GM18507 (cell line): ENCODE results near the gene C19orf73.
"Not testable (repeated sequence)": the region's sequence is repeated elsewhere in the genome, so short reads cannot be mapped to it uniquely, and the experiment has no call there.

Experiments used
- DNase-seq: peaks from one replicate; pipeline ENCODE4 v3.0.0; 2011; ENCODE audit warnings: low read depth; ENCODE audit not compliant: insufficient read length; ENCODE audit errors: extremely low spot score
- FAIRE-seq: peaks from 2 replicates; lab custom pipeline; 2011; peaks lifted over from hg19 to GRCh38; lab: Jason Lieb, UNC

The C19orf73 gene

GRCh38 chr19:49106648-49107135, 12.3 kb downstream of the C19orf73 start:
- DNase-seq, result no peak

GRCh38 chr19:49104229-49104864, 14.6 kb downstream of the C19orf73 start:
- DNase-seq (no peak), FAIRE-seq (no peak)

More at GRCh38 chr19:49106648-49107135, 12.3 kb downstream of the C19orf73 start:
- FAIRE-seq, result peak; percentile 67

DNA sequence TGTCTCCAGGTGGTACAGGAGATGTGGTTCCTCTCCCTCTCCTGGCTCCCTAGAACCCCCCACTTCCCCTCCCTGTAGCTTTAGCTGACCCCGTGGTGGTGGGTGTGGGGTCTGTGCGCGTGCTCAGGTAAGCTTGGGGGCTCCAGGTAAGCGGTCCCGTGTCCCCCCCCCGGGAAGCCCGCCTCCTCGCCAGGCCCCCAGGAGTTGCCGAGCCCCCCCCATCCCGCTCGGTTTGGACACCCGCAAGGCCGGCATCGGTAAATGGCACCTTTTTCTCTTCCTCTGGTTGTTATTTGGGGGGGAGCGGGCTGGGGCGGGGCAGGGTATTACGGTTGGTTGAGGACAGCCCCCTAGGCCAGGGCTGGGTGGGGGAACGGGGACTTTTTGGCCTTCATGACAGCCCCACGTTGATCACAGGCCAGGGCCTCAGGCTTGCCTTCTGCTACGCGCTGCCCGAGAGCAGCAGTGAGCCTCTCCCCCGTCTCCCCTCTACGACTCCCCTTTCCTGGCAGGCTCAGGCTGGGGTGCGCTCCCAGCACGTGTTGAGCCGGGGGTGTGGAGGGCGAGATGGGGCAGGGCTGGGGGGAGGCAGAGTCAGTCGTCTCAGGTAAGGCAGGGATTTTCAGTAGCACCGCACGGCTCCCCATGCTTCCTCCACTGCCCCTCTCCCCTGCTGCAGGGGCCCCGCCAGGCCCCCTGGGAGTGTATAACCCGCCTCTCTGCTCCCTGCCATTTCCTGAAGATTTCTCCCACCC, 15.4 kb downstream of the C19orf73 start:
- DNase-seq, result no peak
- FAIRE-seq, result no peak

DNA sequence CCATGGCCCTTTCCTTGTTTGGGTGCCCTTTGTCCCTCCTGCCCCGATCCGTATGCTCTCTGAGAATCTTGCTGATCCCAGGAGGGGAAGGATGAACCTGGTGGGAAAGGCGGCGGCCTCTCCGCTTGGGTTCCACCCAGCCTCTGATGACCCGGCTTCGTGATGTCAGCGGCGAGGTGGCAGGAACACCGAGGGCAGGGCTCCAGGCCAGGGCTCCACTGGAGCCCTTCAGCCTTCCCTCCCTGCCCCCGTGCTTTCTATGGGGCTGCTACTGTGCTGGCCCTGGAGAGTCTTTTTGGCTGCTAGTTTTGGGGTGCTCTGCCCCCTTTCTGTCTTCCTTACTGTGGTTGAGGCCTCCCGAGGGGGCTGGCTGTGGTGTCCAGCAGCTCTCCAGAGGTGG, 16.6 kb downstream of the C19orf73 start:
- no peak for DNase-seq
- no peak for FAIRE-seq

DNA sequence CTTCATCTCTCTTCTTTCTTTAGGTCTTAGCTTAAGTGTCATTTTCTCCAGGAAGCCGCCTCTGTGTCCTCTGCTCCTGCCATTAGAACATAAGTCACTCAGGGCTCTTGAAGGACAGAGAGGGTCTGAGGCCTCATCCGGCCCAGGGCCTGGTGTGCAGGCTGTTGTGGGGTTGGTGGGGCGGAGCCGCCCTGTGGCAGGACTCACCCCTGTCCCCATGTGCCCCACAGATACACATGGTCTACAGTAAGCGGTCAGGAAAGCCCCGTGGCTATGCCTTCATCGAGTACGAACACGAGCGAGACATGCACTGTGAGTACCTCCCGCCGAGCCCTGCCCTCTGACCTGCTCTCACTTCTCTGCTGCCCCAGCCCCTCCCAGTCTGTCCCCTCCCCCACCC, 17.8 kb downstream of the C19orf73 start:
- no peak for DNase-seq
- no peak for FAIRE-seq

GRCh38 chr19:49098795-49099194, 20.1 kb downstream of the C19orf73 start:
- no peak for FAIRE-seq
- DNase-seq, result no peak

GRCh38 chr19:49097453-49098288, 21.3 kb downstream of the C19orf73 start:
- peak; percentile 59 for DNase-seq
- FAIRE-seq, result peak; percentile 83

DNA sequence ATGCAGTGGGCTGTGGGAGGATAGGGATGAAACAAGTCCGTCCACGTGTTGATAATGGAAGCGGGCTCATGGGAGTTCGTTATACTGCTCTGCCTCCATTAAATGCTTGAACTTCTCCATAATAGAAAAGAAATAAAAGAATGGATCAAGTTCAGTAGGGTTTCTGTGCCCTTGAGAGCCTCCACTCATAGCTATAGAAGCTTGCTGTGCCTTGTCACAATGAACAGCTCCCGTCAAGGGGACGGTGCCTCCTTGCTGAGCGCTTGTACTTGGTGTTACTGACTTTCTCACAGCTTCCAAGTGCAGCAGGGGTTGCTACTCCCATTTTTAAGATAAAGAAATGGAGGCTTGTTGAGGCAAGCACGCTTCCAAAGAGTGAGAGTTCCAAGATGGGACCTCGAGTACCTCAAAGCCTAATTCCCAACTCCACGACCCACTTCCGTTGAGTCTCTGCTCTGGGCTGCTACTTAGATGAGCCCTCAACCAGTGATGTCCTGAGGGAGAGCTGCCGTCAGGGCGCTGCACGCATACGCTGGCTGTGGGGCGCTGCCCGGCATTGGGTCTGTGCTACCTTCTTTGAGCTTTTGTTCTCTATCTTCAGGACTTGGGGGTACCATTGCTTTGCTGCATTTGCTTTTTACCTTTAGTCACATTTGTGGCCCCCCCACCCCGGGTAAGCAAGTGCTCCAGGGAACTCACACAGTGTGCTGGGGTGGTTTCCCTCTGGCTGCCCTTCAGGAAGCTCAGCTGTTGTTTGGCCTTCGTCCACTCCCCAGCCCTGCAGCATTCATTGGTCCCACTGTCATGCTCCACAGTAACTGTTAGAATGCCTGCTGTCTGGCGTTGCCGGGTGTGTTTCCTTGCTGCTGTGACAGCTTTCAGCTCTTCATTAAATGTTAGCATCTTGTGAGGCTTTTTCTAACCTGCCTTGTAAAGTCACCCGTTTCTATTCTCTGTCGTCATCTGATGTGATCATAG, 24.1 kb downstream of the C19orf73 start:
- FAIRE-seq, result no peak

GRCh38 chr19:49092686-49093085, 26.3 kb downstream of the C19orf73 start:
- DNase-seq (no peak), FAIRE-seq (no peak)

More for the DNA sequence above, 24.1 kb downstream of the C19orf73 start:
- no peak for DNase-seq

GRCh38 chr19:49091391-49092038, 27.4 kb downstream of the C19orf73 start:
- DNase-seq (no peak), FAIRE-seq (no peak)

DNA sequence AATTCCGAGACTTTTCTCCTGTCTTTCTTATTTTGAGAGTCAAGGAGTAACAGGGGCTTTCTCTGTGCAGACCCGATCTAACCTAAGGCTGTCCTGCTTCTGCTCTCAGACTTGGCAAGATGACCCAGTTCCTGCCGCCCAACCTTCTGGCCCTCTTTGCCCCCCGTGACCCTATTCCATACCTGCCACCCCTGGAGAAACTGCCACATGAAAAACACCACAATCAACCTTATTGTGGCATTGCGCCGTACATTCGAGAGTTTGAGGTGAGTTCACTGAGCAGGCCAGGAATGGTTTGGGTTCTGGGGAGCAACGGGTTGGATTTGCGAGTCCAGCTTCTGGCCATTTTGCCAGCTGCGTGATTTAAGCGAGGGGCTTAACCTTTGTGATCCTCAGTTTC, 32.6 kb downstream of the C19orf73 start:
- FAIRE-seq, result no peak
- no peak for DNase-seq

- no peak for FAIRE-seq
- no peak for DNase-seq
Observed at GRCh38 chr19:49085868-49086232, 33.1 kb downstream of the C19orf73 start.

DNA sequence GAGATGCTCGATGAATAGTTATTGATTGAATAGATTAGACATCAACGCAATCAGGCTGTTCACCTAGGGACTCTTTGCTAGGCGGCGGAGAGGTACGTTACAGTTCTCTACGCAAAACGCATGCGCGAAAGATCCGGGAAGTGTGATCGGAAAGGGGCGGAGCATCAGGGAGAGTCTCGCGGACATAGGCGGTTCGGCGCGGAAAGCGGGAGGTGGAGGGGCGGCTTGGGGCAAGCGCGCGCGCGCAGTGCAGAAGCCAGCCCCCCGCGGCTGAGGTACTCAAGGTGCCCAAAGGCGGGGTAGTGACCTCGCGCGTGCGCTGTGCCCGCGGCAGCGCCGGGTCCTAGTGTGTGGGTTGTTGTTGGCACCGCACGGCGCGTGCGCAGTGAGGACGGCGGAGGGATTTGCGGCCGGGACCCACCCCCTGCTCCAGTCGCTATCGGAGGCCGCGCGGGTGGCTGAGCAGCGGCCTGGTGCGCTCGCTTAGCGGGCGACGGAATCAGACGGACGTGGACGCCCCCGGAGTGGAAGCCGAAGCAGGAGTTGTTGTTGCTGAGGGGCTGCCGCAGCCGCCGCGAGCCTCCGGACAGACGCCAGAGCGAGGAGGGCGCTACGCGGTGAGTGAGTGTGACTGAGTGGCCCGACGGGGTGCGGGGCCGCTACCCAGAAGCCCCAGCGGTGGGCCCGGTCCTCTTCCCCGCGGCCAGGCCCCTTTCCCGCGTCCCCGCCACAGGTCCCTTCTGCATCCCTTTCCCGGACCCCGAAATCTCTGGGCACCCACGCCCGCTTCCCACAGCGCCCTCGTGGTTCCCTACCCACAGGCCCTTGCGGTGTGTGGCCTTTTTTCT, 33.7 kb downstream of the C19orf73 start, which contains the start of gene SNRNP70:
TSS of gene SNRNP70 (plus strand) at position 432 of the 848 bp plus-strand sequence. CDS start 964 bp downstream, outside the sequence.
- DNase-seq, result peak; percentile 99
- FAIRE-seq, result peak; percentile 97

- DNase-seq, result no peak
- FAIRE-seq, result no peak
Observed at GRCh38 chr19:49084206-49085019, 34.5 kb downstream of the C19orf73 start.

DNA sequence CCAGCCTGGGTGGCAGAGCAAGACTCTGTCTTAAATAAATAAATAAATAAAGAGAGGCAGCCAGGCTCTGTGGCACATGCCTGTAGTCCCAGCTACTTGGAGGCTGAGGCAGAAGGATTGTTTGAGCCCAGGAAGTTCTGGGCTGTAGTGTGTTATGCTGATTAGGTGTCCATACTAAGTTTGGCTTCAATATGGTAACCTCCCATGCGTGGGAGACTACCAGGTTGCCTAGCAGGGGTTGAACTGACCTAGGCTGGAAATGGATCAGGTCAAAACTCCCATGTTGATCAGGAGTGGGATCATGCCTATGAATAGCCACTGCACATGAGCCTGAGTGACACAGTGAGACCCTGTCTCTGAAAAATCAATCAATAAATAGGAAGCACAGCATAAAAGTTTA, 37.7 kb downstream of the C19orf73 start:
- DNase-seq (no peak), FAIRE-seq (no peak)

GRCh38 chr19:49080392-49080791, 38.6 kb downstream of the C19orf73 start:
- no peak for FAIRE-seq

GRCh38 chr19:49074869-49075268, 44.1 kb downstream of the C19orf73 start:
- not testable (repeated sequence) for DNase-seq, FAIRE-seq

More at GRCh38 chr19:49080392-49080791, 38.6 kb downstream of the C19orf73 start:
- DNase-seq, result no peak
